GM12892 (cell line): ENCODE data around the gene MARCHF10.
"Not testable (repeated sequence)": the region's sequence is repeated elsewhere in the genome, so short reads cannot be mapped to it uniquely, and the experiment has no call there.

ENCODE experiments used
- DNase-seq: peaks from one replicate; pipeline ENCODE4 v3.0.0; 2011; ENCODE audit not compliant: insufficient read length
- FAIRE-seq: peaks from 2 replicates; lab custom pipeline; 2011; peaks lifted over from hg19 to GRCh38; lab: Jason Lieb, UNC
- POLR2A ChIP-seq: IDR thresholded peaks from 2 replicates; pipeline ENCODE4 v1.6.1; 2011; ENCODE audit warnings: low read depth, low read length, control low read depth
- POLR2AphosphoS5 ChIP-seq: IDR thresholded peaks from 2 replicates; pipeline ENCODE4 v1.6.1; 2011; ENCODE audit warnings: low read depth, low read length, control low read depth
- TAF1 ChIP-seq: IDR thresholded peaks from 2 replicates; pipeline ENCODE4 v1.6.1; 2011; ENCODE audit warnings: low read depth, mild to moderate bottlenecking, control low read depth, low read length, borderline replicate concordance

Gene MARCHF10

GRCh38 chr17:62832405-62832804 is 24.3 kb upstream of the MARCHF10 start:
- FAIRE-seq (no peak), DNase-seq (no peak)
- TF ChIP-seq TAF1 (no peak), POLR2A (no peak)

- not testable (repeated sequence) for DNase-seq, FAIRE-seq
Measured at GRCh38 chr17:62831066-62831465, 23.0 kb upstream of the MARCHF10 start.

- FAIRE-seq: no peak
Measured at GRCh38 chr17:62827746-62828485, 19.8 kb upstream of the MARCHF10 start.

GRCh38 chr17:62826956-62827355 is 18.8 kb upstream of the MARCHF10 start:
- no peak for DNase-seq
- TF ChIP-seq TAF1 (no peak), POLR2AphosphoS5 (no peak), POLR2A (no peak)
- no peak for FAIRE-seq

More at GRCh38 chr17:62827746-62828485, 19.8 kb upstream of the MARCHF10 start:
- TF ChIP-seq TAF1 (no peak), POLR2A (no peak), POLR2AphosphoS5 (no peak)
- no peak for DNase-seq

- FAIRE-seq (no peak), DNase-seq (no peak)
- no peak for TF ChIP-seq POLR2A
- TF ChIP-seq TAF1: no peak
- no peak for TF ChIP-seq POLR2AphosphoS5
Measured at GRCh38 chr17:62825182-62825581, 17.1 kb upstream of the MARCHF10 start.

GRCh38 chr17:62824290-62825131 is 16.4 kb upstream of the MARCHF10 start:
- DNase-seq (no peak), FAIRE-seq (no peak)
- TF ChIP-seq POLR2AphosphoS5 (no peak), TAF1 (no peak), POLR2A (no peak)

GRCh38 chr17:62823111-62823893 is 15.2 kb upstream of the MARCHF10 start:
- DNase-seq: no peak
- no peak for FAIRE-seq
- TF ChIP-seq POLR2AphosphoS5: no peak
- no peak for TF ChIP-seq POLR2A
- no peak for TF ChIP-seq TAF1

GRCh38 chr17:62822080-62822904 is 14.2 kb upstream of the MARCHF10 start:
- DNase-seq (no peak), FAIRE-seq (no peak)
- TF ChIP-seq POLR2AphosphoS5 (no peak), POLR2A (no peak), TAF1 (no peak)

- TF ChIP-seq POLR2A (no peak), TAF1 (no peak), POLR2AphosphoS5 (no peak)
- DNase-seq: no peak
- no peak for FAIRE-seq
Measured at GRCh38 chr17:62821189-62822079, 13.3 kb upstream of the MARCHF10 start.

- DNase-seq (no peak), FAIRE-seq (no peak)
- TF ChIP-seq TAF1: no peak
- TF ChIP-seq POLR2AphosphoS5: no peak
- TF ChIP-seq POLR2A: no peak
Measured at GRCh38 chr17:62819511-62820221, 11.6 kb upstream of the MARCHF10 start.
